ENCODE results near the gene GDF2.

Gene GDF2

DNA sequence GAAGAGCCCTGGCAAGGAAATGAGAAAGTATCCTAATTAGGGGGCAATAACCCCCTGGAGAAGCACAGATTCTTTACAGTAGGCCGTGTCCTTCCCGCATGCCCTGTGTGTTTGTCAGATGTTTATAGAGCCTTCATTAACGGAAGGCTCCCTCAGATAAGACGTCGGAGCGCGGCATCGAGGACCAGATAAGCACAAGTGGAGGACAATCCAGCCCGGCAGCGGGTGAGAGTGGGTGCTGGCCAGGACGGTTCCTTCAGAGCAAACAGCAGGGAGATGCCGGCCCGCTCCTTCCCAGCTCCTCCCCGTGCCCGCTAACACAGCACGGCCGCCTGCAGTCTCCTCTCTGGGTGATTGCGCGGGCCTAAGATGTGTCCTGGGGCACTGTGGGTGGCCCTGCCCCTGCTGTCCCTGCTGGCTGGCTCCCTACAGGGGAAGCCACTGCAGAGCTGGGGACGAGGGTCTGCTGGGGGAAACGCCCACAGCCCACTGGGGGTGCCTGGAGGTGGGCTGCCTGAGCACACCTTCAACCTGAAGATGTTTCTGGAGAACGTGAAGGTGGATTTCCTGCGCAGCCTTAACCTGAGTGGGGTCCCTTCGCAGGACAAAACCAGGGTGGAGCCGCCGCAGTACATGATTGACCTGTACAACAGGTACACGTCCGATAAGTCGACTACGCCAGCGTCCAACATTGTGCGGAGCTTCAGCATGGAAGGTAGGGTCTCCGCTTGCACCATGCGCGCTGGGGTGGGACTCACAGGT lies at the start of gene GDF2:
Gene GDF2, plus strand, starts transcription at position 155 of the 762 bp plus-strand sequence. Its CDS starts 215 bp downstream, at position 370.
- DNase-seq = no peak

DNA sequence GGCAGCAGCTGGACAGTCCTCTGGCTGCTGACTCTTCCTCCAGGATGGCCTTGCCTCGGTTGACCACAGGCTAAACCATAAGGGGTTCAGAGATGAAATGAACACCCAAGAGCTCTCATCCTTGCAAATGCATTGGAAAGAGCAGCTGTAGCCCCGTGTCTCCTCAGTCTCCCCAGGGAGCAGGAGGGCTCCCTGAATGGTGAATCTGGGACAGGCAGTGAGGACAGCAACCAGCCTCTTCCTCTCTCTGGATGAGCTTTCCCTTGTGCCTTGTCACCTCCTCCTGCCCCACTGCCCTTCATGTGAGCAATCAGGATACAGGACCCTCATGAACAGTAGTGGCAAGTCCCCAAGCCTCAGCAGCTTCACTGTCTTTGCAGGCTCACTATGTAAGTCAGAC lies 46.2 kb upstream of the GDF2 start:
- DNase-seq = no peak

- DNase-seq = no peak
These were observed 45.5 kb upstream of the GDF2 start for GRCh38 chr10:47276576-47277351.

DNA sequence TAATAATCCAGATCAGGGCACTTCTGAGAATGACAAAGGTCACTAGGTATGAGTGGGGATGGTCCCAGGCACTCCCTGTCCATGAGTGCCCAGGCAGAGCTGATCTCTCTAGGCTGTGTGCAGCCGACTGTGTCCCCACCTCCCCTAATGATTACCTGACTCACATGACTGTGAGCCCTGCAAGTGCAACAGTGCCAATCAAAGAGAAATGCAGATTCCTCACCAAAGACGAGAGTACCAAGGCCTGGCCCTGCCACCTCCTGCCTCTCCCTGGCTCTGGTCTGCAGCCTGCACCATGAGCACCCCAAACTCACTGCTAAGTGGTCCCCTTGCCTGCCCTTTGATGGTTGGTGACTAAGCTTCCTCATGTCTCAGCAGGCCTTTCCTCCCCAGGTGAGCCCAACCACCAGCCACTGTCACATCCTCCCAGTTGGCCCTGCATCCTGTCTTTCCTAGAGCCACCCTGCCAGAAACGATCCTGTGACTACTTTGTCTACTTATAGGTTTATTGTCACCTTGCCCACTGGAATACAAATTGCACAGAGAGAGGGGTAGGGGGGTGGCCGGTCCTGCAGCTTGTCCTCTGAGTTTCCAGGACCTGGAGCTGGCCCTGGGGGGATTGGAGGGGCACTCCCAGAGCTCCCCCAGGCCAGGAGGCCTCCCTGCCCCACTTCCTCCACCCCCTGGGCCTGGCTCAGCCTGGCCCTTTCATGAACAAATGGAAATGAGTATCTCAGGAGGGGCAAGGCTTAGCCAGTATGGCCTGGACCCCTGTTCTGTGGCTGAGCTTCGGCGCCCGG lies 44.7 kb upstream of the GDF2 start:
- DNase-seq = peak; percentile 25

DNA sequence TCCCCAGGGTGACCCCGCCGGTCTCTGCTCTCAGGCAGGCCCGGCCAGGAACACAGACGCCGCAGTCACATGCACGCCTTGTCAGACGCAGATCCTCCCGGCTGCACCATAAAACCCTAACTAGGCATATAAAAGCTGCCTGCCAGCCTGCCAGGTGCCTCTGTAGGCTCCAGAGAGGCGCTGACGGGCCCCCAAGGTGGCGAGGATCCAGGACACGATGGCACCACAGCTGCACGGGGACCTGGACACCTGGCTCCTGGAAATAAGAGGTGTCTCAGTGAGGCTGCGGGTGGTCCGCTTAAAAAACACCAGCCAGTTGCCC lies 44.1 kb upstream of the GDF2 start:
- DNase-seq = no peak

DNA sequence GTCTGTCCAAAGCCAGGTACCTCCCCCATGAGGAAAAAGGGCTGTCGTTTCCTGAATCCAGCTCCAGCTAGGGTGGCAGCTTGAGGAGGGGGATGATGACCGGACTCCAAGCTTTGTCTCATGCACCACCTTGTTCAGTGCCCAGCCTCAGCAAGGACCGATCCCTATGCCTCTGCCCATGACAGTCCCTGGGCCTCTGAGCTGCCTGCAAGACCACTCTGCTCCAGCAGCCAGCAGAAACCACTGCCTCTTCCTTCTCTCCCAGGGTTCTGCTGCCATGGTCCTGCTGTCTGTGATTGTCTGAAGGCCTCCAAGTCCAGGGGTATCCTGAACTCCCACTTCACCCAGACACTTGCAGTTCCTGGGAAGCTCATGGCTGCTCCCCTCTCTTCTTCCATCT lies 43.5 kb upstream of the GDF2 start:
- DNase-seq = no peak

- no peak for DNase-seq
These were observed 43.0 kb upstream of the GDF2 start for GRCh38 chr10:47279276-47279675.

GRCh38 chr10:47282005-47282656 lies 40.1 kb upstream of the GDF2 start:
- no peak for DNase-seq

GRCh38 chr10:47282657-47283018 lies 39.6 kb upstream of the GDF2 start:
- no peak for DNase-seq

DNA sequence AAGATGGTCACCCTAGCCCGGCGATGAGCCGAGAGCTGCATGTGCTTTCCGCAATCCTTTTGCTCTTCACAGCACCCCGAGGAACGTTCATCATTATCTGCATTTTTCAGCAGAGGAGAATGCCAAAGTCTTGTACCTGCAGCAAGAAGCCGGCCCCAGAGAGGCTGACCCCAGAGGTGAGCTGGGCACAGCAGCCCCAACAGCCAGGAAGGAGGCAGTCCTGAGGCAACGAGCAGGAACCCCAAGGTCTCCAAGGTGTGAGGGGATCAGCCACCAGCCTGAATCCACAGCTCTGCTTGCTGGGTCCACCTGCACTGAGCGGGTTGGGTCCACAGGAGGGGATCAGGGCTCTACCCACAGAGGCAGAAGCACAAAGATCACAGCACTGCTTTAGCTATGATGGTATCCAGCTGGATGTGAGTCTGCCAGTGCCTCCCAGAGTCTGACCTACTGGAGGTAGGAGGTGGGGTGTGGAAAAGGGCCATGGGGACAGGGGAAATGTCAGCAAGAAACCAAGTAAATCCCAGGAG lies 39.1 kb upstream of the GDF2 start:
- DNase-seq = no peak

DNA sequence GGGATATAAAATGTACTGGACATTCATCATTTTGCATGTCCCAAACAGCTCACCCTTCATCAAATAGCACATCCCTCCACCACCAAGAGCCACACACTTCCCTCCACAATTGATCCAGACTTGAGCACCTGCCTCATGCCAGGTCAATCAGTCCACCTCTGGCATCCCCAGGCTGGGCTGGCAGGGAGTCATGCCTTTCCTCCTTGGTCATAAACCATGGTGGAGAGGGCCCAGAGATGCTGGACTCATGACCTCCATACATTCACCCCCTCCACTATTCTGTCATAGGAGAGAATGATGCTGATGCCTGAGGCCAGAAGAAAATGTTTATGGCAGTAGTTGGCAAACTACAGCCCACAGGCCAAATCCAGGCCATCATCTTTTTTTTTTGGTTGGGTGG lies 38.4 kb upstream of the GDF2 start:
- no peak for DNase-seq

DNA sequence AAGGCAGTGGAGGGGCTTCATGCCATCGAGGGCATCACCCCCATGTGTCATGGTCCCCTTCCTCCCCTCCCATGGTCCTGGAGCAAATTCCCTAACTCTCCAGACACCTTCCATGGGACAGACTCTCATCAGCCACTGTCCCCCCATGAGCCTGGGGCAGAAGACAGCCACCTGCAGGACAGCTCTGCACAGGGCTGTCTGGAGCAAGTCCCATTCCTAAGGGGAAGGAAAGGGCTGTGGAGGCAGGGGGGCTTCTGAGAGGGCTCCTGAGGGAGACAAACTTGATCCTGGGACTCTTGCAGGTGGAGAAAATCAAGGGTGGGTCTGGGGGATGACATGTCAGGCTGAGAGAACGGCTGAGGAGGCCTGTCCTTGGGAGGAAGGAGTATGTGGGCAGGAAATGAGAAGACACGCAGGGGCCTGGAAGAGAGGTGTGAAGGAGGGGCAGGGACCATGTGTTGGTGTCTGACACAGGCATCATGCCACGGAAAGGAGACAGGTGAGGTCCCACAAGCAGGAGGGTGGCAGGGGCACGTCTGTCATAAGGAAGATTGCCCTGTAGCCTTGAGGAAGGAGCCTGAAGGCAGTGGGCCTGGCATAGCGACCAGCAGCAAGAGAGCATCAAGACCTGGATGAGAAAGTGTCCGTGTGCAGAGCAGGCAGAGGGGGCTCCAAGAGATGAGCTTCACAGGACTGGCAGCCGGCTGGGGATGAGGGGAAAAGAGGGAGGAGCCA lies 36.7 kb upstream of the GDF2 start:
- DNase-seq = no peak

- no peak for DNase-seq
These were observed 36.1 kb upstream of the GDF2 start for GRCh38 chr10:47286116-47286505.

DNA sequence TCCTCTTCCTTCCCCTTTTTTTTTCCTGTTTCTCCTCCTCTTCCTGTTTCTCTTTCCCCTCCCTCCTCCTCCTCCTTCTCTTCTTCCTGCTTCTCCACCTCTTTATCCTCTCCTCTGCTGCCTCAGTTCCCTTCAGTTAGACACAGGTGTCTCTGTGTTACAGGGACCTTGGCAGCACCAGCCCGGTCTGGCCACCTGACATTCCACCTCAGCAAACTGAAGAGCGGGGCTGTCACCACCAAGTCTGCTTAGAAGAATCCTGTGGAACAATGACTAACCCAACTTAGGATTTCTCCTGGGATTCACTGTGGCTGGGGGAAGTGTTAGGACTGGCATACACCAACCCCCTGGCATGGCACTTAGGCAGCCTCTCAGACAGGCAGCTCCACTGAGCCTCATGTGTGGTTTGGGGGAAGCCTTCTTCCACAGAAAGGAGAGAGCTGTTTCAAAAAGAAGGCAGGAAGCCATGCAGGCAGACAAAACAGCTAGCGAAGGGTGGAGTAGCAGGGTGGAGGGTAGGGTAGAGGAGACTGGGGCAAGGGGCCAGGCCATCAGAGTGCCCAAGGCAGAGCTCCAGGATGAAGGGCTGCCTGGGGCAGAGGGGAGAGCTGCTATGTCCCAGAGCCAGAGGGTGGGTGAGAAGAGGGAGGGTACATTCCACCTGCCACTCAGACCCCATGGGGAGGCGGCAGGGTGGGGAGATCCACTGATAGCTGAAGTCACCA lies 35.5 kb upstream of the GDF2 start:
- no peak for DNase-seq

- no peak for DNase-seq
These were observed 34.9 kb upstream of the GDF2 start for GRCh38 chr10:47287365-47287802.

- DNase-seq = no peak
These were observed 34.4 kb upstream of the GDF2 start for GRCh38 chr10:47287805-47288204.

- no peak for DNase-seq
These were observed 34.0 kb upstream of the GDF2 start for GRCh38 chr10:47288236-47288635.

- DNase-seq = no peak
These were observed 33.2 kb upstream of the GDF2 start for GRCh38 chr10:47288916-47289495.

DNA sequence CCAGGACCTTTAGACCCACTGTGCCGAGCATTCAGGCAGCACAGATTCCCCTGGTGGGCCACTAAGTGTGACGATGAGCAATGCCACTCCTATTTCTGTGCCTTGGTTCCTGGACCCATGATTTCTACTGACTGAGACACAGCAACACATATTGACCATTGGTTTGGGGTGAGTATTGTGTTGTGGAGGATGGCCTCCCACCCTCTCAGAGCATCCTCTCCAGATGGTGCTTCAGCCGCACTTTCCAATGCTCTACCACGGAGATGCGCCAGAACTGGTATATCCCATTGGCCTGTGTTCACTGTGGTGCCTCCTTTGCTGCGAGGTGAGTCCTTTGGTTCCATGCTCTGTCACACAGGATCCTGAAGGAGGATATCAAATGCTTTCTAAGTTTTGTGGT lies 32.3 kb upstream of the GDF2 start:
- no peak for DNase-seq

DNA sequence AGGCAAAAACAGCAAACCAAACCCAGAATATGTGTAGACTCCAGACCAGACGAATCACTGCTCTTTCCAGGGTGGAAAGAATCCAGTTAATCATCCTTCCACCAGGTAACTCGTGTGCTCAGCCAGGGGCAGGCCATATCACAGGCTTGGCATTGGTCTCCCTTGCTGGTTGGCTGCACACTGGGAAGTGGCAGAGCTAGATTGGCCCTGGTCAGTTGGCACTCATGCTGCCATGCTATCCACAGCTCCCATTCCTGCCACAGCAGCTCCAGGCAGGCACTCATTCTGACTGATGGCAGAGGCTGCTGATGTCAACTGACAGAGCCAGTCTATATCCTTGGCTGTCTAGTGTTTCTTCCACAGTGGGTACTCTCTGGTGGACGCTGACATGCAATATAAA lies 31.9 kb upstream of the GDF2 start:
- no peak for DNase-seq

GRCh38 chr10:47291682-47292081 lies 30.6 kb upstream of the GDF2 start:
- DNase-seq = no peak

Data from activated CD4-positive, alpha-beta T cell treated with anti-CD3 and anti-CD28 coated beads for 1 hour (primary cell).